Vagina (tissue), 2 donors: ENCODE results near the gene TEAD1.

Experiments used
- POLR2A ChIP-seq, 2 donors: fragments of 450-650 bp; IDR thresholded peaks; one replicate each; pipeline ENCODE4 v1.6.1; 2017; ENCODE audit warnings: antibody characterized with exemption in 2 of 2, mild to moderate bottlenecking in 2 of 2, moderate library complexity in 2 of 2
- TF ChIP-seq, protein P1 (sequence below), 3 experiments: fragments of 450-650 bp in 2 of 3; fragments of 200-600 bp in 1 of 3; sonication (generic) in 1 of 3; IDR thresholded peaks; one replicate each; pipeline ENCODE4 v1.5.1; 2017 to 2019; ENCODE audit warnings: antibody characterized with exemption in 3 of 3, mild to moderate bottlenecking in 2 of 3, moderate library complexity in 2 of 3

DNA sequence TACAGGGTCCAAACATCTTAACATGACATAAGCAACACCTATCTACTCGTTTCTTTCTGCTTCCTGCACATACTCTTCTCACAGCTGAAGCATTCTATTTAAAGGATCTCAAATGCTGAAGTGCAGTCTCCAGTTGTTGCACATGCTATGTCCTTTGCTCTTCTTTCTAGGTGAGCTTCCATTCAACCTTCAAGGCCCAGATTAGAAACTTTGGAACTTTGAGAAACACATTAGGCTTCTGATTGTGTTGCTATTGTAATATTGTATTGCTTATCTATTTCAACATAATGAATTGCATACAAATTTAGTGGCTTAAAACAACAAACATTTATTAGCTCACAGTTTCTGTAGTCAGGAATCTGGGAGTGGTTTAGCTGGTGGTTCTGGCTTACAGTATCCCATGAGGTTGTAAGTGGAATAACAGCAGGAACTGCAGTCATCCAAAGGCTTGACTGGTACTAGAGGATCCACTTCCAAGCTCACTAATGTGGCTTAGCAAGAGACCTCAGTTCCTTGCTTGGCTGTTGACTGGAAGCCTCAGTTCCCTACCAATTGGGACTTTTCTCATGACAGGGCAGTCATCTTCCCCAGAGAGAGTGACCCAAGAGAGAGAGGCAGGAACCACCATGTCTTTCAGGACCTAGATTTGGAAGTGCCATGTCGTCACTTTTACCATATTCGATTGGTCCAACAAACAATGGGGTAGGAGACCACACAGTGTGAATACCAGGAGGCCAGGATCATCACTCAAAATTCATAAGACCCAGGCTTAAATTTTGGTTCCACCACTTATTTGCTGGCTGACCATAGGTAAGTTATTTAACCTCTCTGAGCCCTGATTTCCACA, 307.7 kb downstream of the TEAD1 start:
- TF ChIP-seq, protein P1, sequence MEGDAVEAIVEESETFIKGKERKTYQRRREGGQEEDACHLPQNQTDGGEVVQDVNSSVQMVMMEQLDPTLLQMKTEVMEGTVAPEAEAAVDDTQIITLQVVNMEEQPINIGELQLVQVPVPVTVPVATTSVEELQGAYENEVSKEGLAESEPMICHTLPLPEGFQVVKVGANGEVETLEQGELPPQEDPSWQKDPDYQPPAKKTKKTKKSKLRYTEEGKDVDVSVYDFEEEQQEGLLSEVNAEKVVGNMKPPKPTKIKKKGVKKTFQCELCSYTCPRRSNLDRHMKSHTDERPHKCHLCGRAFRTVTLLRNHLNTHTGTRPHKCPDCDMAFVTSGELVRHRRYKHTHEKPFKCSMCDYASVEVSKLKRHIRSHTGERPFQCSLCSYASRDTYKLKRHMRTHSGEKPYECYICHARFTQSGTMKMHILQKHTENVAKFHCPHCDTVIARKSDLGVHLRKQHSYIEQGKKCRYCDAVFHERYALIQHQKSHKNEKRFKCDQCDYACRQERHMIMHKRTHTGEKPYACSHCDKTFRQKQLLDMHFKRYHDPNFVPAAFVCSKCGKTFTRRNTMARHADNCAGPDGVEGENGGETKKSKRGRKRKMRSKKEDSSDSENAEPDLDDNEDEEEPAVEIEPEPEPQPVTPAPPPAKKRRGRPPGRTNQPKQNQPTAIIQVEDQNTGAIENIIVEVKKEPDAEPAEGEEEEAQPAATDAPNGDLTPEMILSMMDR (IDR thresholded peaks at IDR 0.05), result no peak
- TF ChIP-seq POLR2A (IDR thresholded peaks at IDR 0.05), result no peak
